GM23248 (cell line): Measurements from ENCODE around the gene LILRA5.

Experiments used
- EZH2 ChIP-seq: fragments of 200-600 bp; sonication (generic); IDR thresholded peaks from 2 replicates; pipeline ENCODE4 v1.6.1; 2018; ENCODE audit warnings: antibody characterized with exemption, mild to moderate bottlenecking; ENCODE audit not compliant: insufficient read depth, poor library complexity, severe bottlenecking
- EZH2phosphoT487 ChIP-seq: fragments of 200-600 bp; sonication (generic); IDR thresholded peaks from 2 replicates; pipeline ENCODE4 v1.6.1; 2018; ENCODE audit warnings: antibody characterized with exemption, moderate library complexity, mild to moderate bottlenecking, low read depth; ENCODE audit not compliant: insufficient read depth

DNA sequence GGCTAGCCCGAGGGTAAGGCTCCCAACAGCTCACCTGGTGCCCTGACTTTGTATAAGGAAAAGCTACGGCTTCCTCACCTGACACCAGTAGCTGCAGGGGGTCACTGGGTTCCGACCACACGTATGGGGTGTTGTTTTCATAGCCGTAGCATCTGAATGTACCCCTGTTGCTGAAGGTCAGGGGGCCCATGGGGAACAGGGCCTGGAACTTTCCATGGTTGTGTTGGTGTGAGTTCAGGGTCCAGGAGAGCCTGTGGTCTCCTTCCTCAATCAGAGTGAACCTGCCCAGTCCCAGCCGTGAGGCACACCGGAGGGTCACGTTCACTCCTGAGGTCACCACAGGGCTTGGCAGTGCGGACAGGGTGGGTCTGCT is 24.9 kb upstream of the LILRA5 start:
- TF ChIP-seq EZH2 (no peak), EZH2phosphoT487 (no peak)
